GM18511 (cell line): ENCODE data around the gene HYAL3.
"Not testable (repeated sequence)": the region's sequence is repeated elsewhere in the genome, so short reads cannot be mapped to it uniquely, and the experiment has no call there.

ENCODE experiments used
- ATAC-seq: cut with Tn5 transposase; IDR thresholded peaks from one replicate; pipeline ENCODE4 v1.9.1; 2021; ENCODE audit warnings: mild to moderate bottlenecking, moderate library complexity; ENCODE audit not compliant: unreplicated experiment

The HYAL3 gene

GRCh38 chr3:50271314-50271936, 27.8 kb downstream of the HYAL3 start:
- ATAC-seq, result no peak

- ATAC-seq, result no peak
Measured at GRCh38 chr3:50270422-50271224, 28.6 kb downstream of the HYAL3 start.

GRCh38 chr3:50269977-50270413, 29.2 kb downstream of the HYAL3 start:
- ATAC-seq, result no peak

GRCh38 chr3:50269460-50269859, 29.7 kb downstream of the HYAL3 start:
- ATAC-seq, result no peak

- no peak for ATAC-seq
Measured at GRCh38 chr3:50268703-50269451, 30.3 kb downstream of the HYAL3 start, which contains the start of gene SEMA3B. SEMA3B (plus strand) TSS chr3:50269147; CDS start chr3:50269241, 94 bp downstream.

GRCh38 chr3:50268276-50268675, 30.9 kb downstream of the HYAL3 start:
- ATAC-seq, result no peak

GRCh38 chr3:50267280-50267913, 31.8 kb downstream of the HYAL3 start:
- no peak for ATAC-seq

- ATAC-seq, result no peak
Measured at GRCh38 chr3:50266836-50267235, 32.4 kb downstream of the HYAL3 start.

- ATAC-seq, result no peak
Measured at GRCh38 chr3:50266017-50266416, 33.2 kb downstream of the HYAL3 start.

- ATAC-seq, result no peak
Measured at GRCh38 chr3:50265571-50265970, 33.6 kb downstream of the HYAL3 start.

GRCh38 chr3:50264964-50265485, 34.2 kb downstream of the HYAL3 start:
- ATAC-seq, result no peak

GRCh38 chr3:50264383-50264963, 34.7 kb downstream of the HYAL3 start:
- ATAC-seq, result no peak

GRCh38 chr3:50263478-50264382, 35.5 kb downstream of the HYAL3 start:
- no peak for ATAC-seq

GRCh38 chr3:50262778-50263177, 36.4 kb downstream of the HYAL3 start:
- ATAC-seq, result no peak

- ATAC-seq, result not testable (repeated sequence)
Measured at GRCh38 chr3:50262200-50262599, 37.0 kb downstream of the HYAL3 start.

- ATAC-seq, result no peak
Measured at GRCh38 chr3:50261505-50261904, 37.7 kb downstream of the HYAL3 start.

- ATAC-seq, result no peak
Measured at GRCh38 chr3:50260942-50261441, 38.2 kb downstream of the HYAL3 start.

- ATAC-seq, result peak; percentile 93
Measured at GRCh38 chr3:50260027-50260941, 38.9 kb downstream of the HYAL3 start.
